H1 (cell line): ENCODE data around the gene NEDD8. TPM values are rescaled to one million over a fixed set of nuclear protein-coding genes. Genes with fewer than 3 reads are reported as not detected.

ENCODE experiments used
- CHD2 ChIP-seq: IDR thresholded peaks from 2 replicates; pipeline ENCODE4 v1.6.1; 2012; ENCODE audit warnings: low read length, improper control_type of control experiment
- HDAC6 ChIP-seq: IDR thresholded peaks from one replicate; pipeline ENCODE4 v1.7.1; 2012; ENCODE audit warnings: low read depth, mild to moderate bottlenecking, inconsistent platforms, low read length, moderate library complexity
- NRF1 ChIP-seq: IDR thresholded peaks from 2 replicates; pipeline ENCODE4 v1.6.1; 2011; ENCODE audit warnings: mild to moderate bottlenecking, low read depth, low read length, improper control_type of control experiment
- TAF7 ChIP-seq: optimal IDR thresholded peaks from 2 replicates; pipeline ENCODE3; 2011; ENCODE audit warnings: low read depth, mild to moderate bottlenecking, inconsistent platforms, low read length, moderate library complexity, borderline replicate concordance
- polyA plus RNA-seq, 7 experiments: library from polyadenylated mRNA; depleted of rRNA in 3 of 7; stranded (reverse) in 5 of 7; unstranded in 2 of 7; fragments of >200 nt in 5 of 7; fragments of 200-250 nt in 2 of 7; gene quantifications; 1 replicate in 5 of 7; 2 replicates in 1 of 7; 4 replicates in 1 of 7; pipeline versions ENCODE4 v1.2.1 to v1.2.3, GENCODE V29; 2011 to 2013; ENCODE audit warnings: missing spikeins in 2 of 7, mixed read lengths in 2 of 7
- total RNA-seq: library from RNA; stranded (reverse); fragmentation: NEBNext Ultra II Directional; extraction: Animal tissue kit (Norgen Biotek cat#: 25700); gene quantifications from 2 replicates; pipeline ENCODE4 v1.2.1, GENCODE V29; 2021

The NEDD8 gene
- total and polyA plus RNA-seq, 2 of the 8 experiments (the other 6 are each of a cell fraction or from before 2014, with no cell fraction given), result 253 to 317 TPM

DNA sequence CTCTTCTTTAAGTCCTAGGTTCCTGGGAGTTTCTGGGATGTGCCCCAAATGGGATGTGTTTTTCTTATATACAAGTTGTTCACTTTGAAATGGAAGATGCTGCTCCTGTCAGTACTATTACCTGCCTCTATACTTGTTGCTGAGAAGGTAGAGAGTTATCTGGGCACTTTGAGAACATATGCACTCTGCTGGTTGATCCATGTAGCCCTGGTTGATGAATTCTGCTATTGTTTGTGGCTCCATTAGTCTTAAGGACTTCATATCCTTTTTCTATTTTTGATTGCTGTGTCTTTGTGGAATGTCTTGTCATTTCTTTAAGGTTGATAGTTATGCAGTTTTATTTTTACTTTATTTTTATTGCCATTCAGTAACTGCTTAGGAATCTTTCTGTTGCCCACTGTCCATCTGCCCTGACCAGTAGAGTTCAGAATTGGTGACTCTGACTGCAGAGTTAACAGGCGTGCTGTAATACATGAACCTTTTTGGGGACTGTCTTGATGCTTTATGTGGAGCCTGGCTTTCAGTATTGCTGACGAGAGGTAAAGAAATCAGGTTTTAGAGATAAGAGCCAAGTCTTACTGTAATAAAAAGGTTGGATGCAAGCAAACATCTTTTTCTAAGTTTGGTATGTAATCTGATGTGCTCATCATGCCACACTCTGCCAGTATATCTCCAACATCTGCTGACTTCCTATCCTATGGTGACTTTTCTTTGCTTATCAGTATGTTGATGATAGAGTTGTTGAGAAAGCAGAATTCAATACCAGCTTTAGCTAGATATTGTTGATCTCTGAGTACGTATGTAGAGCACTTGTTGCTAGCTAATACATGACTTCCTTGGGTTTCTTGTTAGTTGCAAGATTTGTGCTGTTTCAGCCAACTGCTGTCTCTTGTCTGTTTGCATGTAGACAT lies 2.2 kb upstream of the NEDD8 start (continued):
- TF ChIP-seq TAF7, result no peak
- TF ChIP-seq HDAC6, result no peak
- no peak for TF ChIP-seq NRF1
- no peak for TF ChIP-seq CHD2
